Cardiac fibroblast (primary cell): ENCODE measurements around the gene C3orf70.

ENCODE experiments used
- DNase-seq, 2 donors: peaks; one replicate each; pipeline versions ENCODE4 v3.0.0 to v3.0.0-alpha.2; 2010; ENCODE audit warnings: low read depth in 2 of 2
- H3K4me3 ChIP-seq, 2 donors: replicated peaks in 1 of 2; 1 replicate in 1 of 2; 2 replicates in 1 of 2; pipeline ENCODE4 v1.5.1; 2011; ENCODE audit warnings: low read depth in 2 of 2, low read length in 2 of 2, mild to moderate bottlenecking in 2 of 2, moderate library complexity in 1 of 2
- CTCF ChIP-seq: IDR thresholded peaks from one replicate; pipeline ENCODE4 v1.5.1; 2011; ENCODE audit warnings: low read depth, mild to moderate bottlenecking, low read length, inconsistent platforms

C3orf70 gene

GRCh38 chr3:185162634-185163033 is 9.8 kb upstream of the C3orf70 start:
- no peak for DNase-seq
- H3K4me3 ChIP-seq = no peak overlapping the region
- TF ChIP-seq CTCF = no peak

- DNase-seq = no peak
- no peak overlapping the region for H3K4me3 ChIP-seq
- no peak for TF ChIP-seq CTCF
Measured at GRCh38 chr3:185161761-185162160, 8.9 kb upstream of the C3orf70 start.

- no peak for TF ChIP-seq CTCF
- H3K4me3 ChIP-seq = no peak overlapping the region
- DNase-seq = no peak
Measured at GRCh38 chr3:185157347-185157746, 4.5 kb upstream of the C3orf70 start.

GRCh38 chr3:185155678-185156077 is 2.8 kb upstream of the C3orf70 start:
- TF ChIP-seq CTCF = no peak
- no peak for DNase-seq
- H3K4me3 ChIP-seq = no peak overlapping the region

GRCh38 chr3:185153861-185154629 is 1.2 kb upstream of the C3orf70 start:
- no peak for DNase-seq
- no peak for TF ChIP-seq CTCF
- H3K4me3 ChIP-seq = no peak overlapping the region

- H3K4me3 ChIP-seq = peak overlapping the region; percentile 48 to 50
- TF ChIP-seq CTCF = no peak
- DNase-seq = no peak
Measured at GRCh38 chr3:185153171-185153771, 411 bp upstream of the C3orf70 start.
